ENCODE results near the gene FMR1. TPM values are rescaled to one million over a fixed set of nuclear protein-coding genes. Genes with fewer than 3 reads are reported as not detected.

FMR1 gene
- 10 to 100 TPM; 66.5 to 93.0 (median 83.5) TPM for polyA plus RNA-seq (ENCODE audit: insufficient read length in 4 of 4)

DNA sequence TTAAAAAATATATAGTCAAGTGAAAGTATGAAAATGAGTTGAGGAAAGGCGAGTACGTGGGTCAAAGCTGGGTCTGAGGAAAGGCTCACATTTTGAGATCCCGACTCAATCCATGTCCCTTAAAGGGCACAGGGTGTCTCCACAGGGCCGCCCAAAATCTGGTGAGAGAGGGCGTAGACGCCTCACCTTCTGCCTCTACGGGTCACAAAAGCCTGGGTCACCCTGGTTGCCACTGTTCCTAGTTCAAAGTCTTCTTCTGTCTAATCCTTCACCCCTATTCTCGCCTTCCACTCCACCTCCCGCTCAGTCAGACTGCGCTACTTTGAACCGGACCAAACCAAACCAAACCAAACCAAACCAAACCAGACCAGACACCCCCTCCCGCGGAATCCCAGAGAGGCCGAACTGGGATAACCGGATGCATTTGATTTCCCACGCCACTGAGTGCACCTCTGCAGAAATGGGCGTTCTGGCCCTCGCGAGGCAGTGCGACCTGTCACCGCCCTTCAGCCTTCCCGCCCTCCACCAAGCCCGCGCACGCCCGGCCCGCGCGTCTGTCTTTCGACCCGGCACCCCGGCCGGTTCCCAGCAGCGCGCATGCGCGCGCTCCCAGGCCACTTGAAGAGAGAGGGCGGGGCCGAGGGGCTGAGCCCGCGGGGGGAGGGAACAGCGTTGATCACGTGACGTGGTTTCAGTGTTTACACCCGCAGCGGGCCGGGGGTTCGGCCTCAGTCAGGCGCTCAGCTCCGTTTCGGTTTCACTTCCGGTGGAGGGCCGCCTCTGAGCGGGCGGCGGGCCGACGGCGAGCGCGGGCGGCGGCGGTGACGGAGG, at the start of gene FMR1:
TSS of gene FMR1 (plus strand) at position 728 of the 831 bp plus-strand sequence. CDS start 261 bp downstream, outside the sequence.
- DNase-seq (ENCODE audit: low read depth in 4 of 4, low spot score in 3 of 4): peak; percentile 73 to 82 (median 77)

GRCh38 chrX:147875866-147876596, 35.7 kb upstream of the FMR1 start:
- DNase-seq (ENCODE audit: low read depth in 4 of 4, low spot score in 3 of 4): peak in 1 of 4 donors; percentile 9

- no peak for DNase-seq (ENCODE audit: low read depth in 4 of 4, low spot score in 3 of 4)
Observed at GRCh38 chrX:147876849-147877646, 34.7 kb upstream of the FMR1 start.

GRCh38 chrX:147877726-147878125, 34.0 kb upstream of the FMR1 start:
- no peak for DNase-seq (ENCODE audit: low read depth in 4 of 4, low spot score in 3 of 4)

DNA sequence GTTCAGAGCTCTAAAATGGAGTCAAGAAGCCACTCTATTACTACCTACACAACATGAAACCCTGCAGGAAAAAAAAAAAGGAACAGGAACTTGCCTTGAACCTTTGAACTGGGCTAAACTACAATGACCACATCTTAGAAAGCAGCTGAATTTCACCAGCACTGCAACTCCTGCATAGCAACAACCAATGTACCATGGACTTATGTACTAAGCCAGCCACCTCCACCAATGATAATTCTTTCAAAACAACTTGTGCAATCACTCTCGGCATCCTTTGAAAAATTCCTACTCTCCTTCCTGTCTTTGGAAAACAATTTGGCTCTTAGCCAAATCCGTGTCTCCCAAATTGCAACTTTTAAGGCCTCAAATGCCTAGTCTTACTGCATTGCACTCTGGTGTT, 26.8 kb upstream of the FMR1 start:
- no peak for DNase-seq (ENCODE audit: low read depth in 4 of 4, low spot score in 3 of 4)

- DNase-seq (ENCODE audit: low read depth in 4 of 4, low spot score in 3 of 4): no peak
Observed at GRCh38 chrX:147890756-147891155, 21.0 kb upstream of the FMR1 start.

DNA sequence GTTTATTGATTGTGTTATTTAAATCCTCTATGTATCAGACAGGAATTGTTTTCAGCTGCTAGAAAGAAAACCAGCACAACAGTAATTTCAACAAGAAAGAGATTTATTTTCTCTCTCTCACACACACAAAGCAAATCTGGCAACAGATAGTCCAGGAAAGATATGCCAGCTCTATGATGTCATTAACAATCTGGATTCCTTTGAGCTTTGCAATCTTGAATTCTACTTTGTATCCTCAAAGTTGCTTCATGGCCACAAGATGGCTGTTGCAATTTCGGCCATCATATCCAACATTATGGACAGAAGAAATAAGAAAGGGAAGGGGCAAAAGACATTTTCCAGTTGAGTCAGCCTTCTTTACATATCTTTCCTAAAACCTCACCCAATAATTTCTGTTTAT, 19.8 kb upstream of the FMR1 start:
- DNase-seq (ENCODE audit: low read depth in 4 of 4, low spot score in 3 of 4): no peak

- no peak for DNase-seq (ENCODE audit: low read depth in 4 of 4, low spot score in 3 of 4)
Observed at GRCh38 chrX:147893741-147894140, 18.0 kb upstream of the FMR1 start.

- DNase-seq (ENCODE audit: low read depth in 4 of 4, low spot score in 3 of 4): no peak
Observed at GRCh38 chrX:147894366-147894963, 17.3 kb upstream of the FMR1 start.

DNA sequence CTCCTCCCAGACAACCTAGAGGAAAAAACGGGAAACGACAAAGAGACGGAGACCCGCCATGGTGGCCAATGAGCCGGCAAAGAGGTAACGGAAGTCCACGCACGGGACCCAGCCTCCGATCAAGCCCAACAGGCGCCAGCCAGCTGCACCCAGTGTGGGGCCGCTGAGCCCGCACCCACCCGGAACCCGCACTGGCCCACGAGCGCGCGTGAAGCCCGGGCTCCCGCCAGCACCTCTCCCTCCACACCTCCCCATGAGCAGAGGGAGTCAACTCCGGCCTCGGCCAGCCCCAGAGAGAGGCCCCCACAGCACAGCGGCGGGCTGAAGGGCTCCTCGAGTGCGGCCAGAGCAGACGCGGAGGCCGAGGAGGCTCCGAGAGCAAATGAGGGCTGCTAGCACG, 14.6 kb upstream of the FMR1 start:
- DNase-seq (ENCODE audit: low read depth in 4 of 4, low spot score in 3 of 4): no peak

- DNase-seq (ENCODE audit: low read depth in 4 of 4, low spot score in 3 of 4): no peak
Observed at GRCh38 chrX:147898951-147899350, 12.8 kb upstream of the FMR1 start.

DNA sequence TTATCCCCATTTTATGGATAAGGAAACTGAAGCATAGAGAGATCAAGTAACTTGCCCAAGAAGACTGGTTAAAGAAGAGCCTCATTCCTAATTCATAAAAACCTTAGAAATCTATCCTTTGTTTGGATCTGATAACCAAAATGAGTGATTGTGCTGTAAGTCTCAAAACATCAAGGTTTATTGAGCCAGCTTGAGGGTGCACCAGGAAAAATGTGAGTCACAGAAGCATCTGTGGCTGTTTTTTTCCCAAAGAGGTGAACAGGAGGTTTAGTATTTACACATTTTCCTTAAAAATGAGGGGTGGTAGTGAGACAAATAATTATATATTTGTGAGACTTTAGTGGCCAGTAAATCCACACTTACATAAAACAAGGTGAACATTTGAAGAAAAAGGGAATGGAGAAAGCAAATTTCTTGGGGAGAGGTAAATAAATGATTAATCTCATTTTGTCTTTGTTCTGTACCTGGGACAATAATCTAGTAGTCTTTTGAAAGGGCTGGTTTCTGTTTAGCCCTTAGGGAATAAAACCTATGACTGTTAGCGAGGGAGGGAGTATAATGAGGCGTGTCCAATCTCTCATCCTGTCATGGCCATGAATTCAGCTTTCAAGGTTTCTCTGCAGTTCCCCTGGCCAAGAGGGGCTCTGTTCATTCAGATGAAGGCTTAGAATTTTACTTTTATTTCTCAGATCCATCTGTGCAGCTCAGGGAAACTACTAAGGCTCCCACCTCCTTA, 12.2 kb upstream of the FMR1 start:
- no peak for DNase-seq (ENCODE audit: low read depth in 4 of 4, low spot score in 3 of 4)

- DNase-seq (ENCODE audit: low read depth in 4 of 4, low spot score in 3 of 4): no peak
Observed at GRCh38 chrX:147900349-147900748, 11.4 kb upstream of the FMR1 start.

GRCh38 chrX:147901461-147902126, 10.1 kb upstream of the FMR1 start:
- DNase-seq (ENCODE audit: low read depth in 4 of 4, low spot score in 3 of 4): no peak

DNA sequence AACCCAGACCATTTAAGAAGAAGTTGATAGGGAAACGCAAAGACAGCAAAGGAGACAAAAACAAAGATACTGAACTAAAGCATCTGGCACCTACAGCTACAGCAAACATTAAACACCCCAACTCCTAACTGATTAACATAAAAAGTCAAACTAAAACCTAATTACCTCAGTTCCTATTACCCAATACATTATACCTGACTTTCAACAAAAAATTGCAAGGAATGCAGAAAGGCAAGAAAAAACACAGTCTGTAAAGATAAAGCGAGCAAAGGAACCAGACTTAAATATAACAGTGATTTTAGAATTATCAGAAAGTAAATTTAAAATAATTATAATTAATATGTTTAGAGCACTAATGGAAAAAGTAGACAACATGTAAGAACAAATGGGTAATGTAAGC, 9.4 kb upstream of the FMR1 start:
- DNase-seq (ENCODE audit: low read depth in 4 of 4, low spot score in 3 of 4): no peak

- DNase-seq (ENCODE audit: low read depth in 4 of 4, low spot score in 3 of 4): no peak
Observed at GRCh38 chrX:147908106-147908505, 3.6 kb upstream of the FMR1 start.

GRCh38 chrX:147910607-147911006, 1.1 kb upstream of the FMR1 start:
- no peak for DNase-seq (ENCODE audit: low read depth in 4 of 4, low spot score in 3 of 4)

DNA sequence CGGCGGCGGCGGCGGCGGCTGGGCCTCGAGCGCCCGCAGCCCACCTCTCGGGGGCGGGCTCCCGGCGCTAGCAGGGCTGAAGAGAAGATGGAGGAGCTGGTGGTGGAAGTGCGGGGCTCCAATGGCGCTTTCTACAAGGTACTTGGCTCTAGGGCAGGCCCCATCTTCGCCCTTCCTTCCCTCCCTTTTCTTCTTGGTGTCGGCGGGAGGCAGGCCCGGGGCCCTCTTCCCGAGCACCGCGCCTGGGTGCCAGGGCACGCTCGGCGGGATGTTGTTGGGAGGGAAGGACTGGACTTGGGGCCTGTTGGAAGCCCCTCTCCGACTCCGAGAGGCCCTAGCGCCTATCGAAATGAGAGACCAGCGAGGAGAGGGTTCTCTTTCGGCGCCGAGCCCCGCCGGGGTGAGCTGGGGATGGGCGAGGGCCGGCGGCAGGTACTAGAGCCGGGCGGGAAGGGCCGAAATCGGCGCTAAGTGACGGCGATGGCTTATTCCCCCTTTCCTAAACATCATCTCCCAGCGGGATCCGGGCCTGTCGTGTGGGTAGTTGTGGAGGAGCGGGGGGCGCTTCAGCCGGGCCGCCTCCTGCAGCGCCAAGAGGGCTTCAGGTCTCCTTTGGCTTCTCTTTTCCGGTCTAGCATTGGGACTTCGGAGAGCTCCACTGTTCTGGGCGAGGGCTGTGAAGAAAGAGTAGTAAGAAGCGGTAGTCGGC, 528 bp downstream of the FMR1 start:
- DNase-seq (ENCODE audit: low read depth in 4 of 4, low spot score in 3 of 4): no peak

GRCh38 chrX:147913570-147913969, 1.9 kb downstream of the FMR1 start:
- no peak for DNase-seq (ENCODE audit: low read depth in 4 of 4, low spot score in 3 of 4)
